Measurements from ENCODE around the gene RABL6. TPM values are rescaled to one million over a fixed set of nuclear protein-coding genes. Genes with fewer than 3 reads are reported as not detected.

The RABL6 gene
- total RNA-seq, 1 donor from 2014 or later, result 69.4 TPM

DNA sequence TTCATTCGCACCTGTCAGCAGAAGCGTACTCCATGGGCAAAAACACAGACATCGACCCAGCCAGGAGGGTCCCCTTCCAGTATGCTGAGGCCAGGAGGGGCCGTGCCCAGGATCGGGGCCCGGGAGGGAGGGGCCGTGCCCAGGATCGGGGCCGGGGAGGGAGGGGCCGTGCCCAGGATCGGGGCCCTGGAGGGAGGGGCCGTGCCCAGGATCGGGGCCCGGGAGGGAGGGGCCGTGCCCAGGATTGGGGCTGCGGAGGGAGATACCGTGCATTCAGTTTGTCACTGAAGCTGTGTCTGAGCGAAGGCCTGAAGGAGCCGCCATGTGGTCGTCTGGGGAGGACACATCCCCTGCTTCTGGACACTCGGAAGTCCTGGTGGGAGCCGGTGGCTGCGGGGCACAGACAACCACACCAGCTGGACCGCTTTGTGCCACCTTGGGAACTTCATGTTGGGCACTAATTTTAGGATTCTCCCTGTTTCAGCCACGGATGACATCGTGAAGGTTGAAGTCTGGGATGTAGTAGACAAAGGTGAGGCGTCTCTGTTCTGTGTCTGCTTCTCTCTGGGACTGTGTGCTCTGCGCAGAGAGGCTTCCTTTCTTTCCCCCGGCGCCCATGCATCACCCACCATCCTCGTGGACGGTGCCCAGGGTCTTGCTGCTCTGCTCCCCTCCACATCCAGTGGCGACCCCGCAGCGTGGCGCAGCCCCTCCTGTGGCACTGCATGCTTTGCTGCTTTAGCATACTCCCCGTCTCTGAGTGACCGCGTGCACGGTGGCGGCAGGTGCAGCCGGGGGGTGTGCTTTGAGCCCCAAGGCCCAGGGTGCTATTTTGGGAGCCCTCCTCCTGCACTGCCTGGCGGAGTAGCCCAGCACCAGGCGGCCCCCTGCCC lies 17.8 kb downstream of the RABL6 start:
- Mint-ChIP-seq H3K27me3 (ENCODE audit: low read depth, unreplicated experiment) (no peaks in the 10 kb centered on the region), H3K36me3 (ENCODE audit: low read depth, unreplicated experiment) (peaks cover 6% of the 10 kb centered on the region), H3K4me1 (ENCODE audit: low read depth, unreplicated experiment) (no peaks in the 10 kb centered on the region), H3K9me3 (ENCODE audit: unreplicated experiment) (no peaks in the 10 kb centered on the region), H3K4me3 (ENCODE audit: unreplicated experiment) (no peak overlapping the region), H3K27ac (ENCODE audit: unreplicated experiment) (no peak overlapping the region)
- Histone ChIP-seq H3K27ac (ENCODE audit: low read depth, low read length) (no peak overlapping the region), H4K20me1 (ENCODE audit: insufficient read depth, low read length) (peaks cover 32% of the 10 kb centered on the region), H3K4me3 (ENCODE audit: insufficient read depth, low read depth, low read length) (no peak overlapping the region), H3K4me2 (ENCODE audit: low read length) (no peak overlapping the region), H3K36me3 (ENCODE audit: insufficient read depth, low read length) (peaks cover 4% of the 10 kb centered on the region), H3K27me3 (ENCODE audit: insufficient read depth, low read length) (no peaks in the 10 kb centered on the region), H3K9me3 (ENCODE audit: insufficient read depth, low read depth, low read length) (no peaks in the 10 kb centered on the region), H3K4me1 (ENCODE audit: insufficient read depth, low read length) (peaks cover 12% of the 10 kb centered on the region), H3K9ac (ENCODE audit: low read length) (no peak overlapping the region), H3K79me2 (ENCODE audit: insufficient read depth, low read length) (peaks cover 29% of the 10 kb centered on the region), H2AFZ (ENCODE audit: low read depth, low read length) (no peak overlapping the region)
- TF ChIP-seq, protein P1, sequence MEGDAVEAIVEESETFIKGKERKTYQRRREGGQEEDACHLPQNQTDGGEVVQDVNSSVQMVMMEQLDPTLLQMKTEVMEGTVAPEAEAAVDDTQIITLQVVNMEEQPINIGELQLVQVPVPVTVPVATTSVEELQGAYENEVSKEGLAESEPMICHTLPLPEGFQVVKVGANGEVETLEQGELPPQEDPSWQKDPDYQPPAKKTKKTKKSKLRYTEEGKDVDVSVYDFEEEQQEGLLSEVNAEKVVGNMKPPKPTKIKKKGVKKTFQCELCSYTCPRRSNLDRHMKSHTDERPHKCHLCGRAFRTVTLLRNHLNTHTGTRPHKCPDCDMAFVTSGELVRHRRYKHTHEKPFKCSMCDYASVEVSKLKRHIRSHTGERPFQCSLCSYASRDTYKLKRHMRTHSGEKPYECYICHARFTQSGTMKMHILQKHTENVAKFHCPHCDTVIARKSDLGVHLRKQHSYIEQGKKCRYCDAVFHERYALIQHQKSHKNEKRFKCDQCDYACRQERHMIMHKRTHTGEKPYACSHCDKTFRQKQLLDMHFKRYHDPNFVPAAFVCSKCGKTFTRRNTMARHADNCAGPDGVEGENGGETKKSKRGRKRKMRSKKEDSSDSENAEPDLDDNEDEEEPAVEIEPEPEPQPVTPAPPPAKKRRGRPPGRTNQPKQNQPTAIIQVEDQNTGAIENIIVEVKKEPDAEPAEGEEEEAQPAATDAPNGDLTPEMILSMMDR (IDR thresholded peaks at IDR 0.05; ENCODE audit: insufficient read depth, low read depth, low read length), result no peak
- TF ChIP-seq EZH2 (IDR thresholded peaks at IDR 0.05; ENCODE audit: insufficient read depth, low read length), result no peak
- DNase-seq (ENCODE audit: low read depth) (no peak), FAIRE-seq (no peak)

DNA sequence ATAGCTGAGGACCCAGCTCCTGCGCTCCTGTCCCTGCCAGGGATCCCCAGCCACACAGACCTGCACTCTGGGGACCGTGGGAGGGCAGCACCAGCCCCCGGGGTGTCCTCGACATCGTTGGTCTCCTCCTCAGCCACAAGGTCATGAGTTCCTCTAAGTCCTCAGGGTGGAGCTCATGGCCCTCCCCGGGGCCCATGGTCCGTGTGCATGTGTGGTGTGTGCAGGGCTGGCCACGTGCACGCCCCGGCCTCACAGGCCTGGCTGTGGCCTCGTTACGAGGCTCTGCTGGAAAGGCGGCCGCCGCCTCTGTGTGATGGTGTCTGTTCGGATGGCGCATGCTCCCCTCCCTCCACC lies 18.4 kb downstream of the RABL6 start:
- H3K27ac Mint-ChIP-seq (ENCODE audit: unreplicated experiment), result no peak overlapping the region
- H3K9me3 Mint-ChIP-seq (ENCODE audit: unreplicated experiment), result no peaks in the 10 kb centered on the region
- H3K27me3 Mint-ChIP-seq (ENCODE audit: low read depth, unreplicated experiment), result no peaks in the 10 kb centered on the region
- TF ChIP-seq, protein P1 (IDR thresholded peaks at IDR 0.05; ENCODE audit: insufficient read depth, low read depth, low read length), result no peak
- no peak for TF ChIP-seq EZH2 (IDR thresholded peaks at IDR 0.05; ENCODE audit: insufficient read depth, low read length)
- H3K4me3 Mint-ChIP-seq (ENCODE audit: unreplicated experiment), result no peak overlapping the region
- peaks cover 8% of the 10 kb centered on the region for H3K4me1 ChIP-seq (ENCODE audit: insufficient read depth, low read length)
- H3K36me3 ChIP-seq (ENCODE audit: insufficient read depth, low read length), result peaks cover 4% of the 10 kb centered on the region
- no peak for DNase-seq (ENCODE audit: low read depth)
- H4K20me1 ChIP-seq (ENCODE audit: insufficient read depth, low read length), result peaks cover 29% of the 10 kb centered on the region
- FAIRE-seq, result no peak
- no peaks in the 10 kb centered on the region for H3K4me1 Mint-ChIP-seq (ENCODE audit: low read depth, unreplicated experiment)
- no peaks in the 10 kb centered on the region for H3K27me3 ChIP-seq (ENCODE audit: insufficient read depth, low read length)
- no peak overlapping the region for H3K9ac ChIP-seq (ENCODE audit: low read length)
- no peak overlapping the region for H3K27ac ChIP-seq (ENCODE audit: low read depth, low read length)
- H3K36me3 Mint-ChIP-seq (ENCODE audit: low read depth, unreplicated experiment), result peaks cover 6% of the 10 kb centered on the region
- H3K9me3 ChIP-seq (ENCODE audit: insufficient read depth, low read depth, low read length), result no peaks in the 10 kb centered on the region
- no peak overlapping the region for H2AFZ ChIP-seq (ENCODE audit: low read depth, low read length)
- H3K4me2 ChIP-seq (ENCODE audit: low read length), result no peak overlapping the region
- peaks cover 24% of the 10 kb centered on the region for H3K79me2 ChIP-seq (ENCODE audit: insufficient read depth, low read length)
- H3K4me3 ChIP-seq (ENCODE audit: insufficient read depth, low read depth, low read length), result no peak overlapping the region
